GM18505 (cell line): ENCODE measurements around the gene MISP3.
"Not testable (repeated sequence)": the region's sequence is repeated elsewhere in the genome, so short reads cannot be mapped to it uniquely, and the experiment has no call there.

Experiments used
- ATAC-seq: cut with Tn5 transposase; IDR thresholded peaks from one replicate; pipeline ENCODE4 v1.9.1; 2021; ENCODE audit not compliant: unreplicated experiment
- POLR2A ChIP-seq: IDR thresholded peaks from 4 replicates; pipeline ENCODE4 v1.6.1; 2011; ENCODE audit warnings: borderline replicate concordance; ENCODE audit not compliant: insufficient read depth, insufficient read length; ENCODE audit errors: extremely low read depth

Gene MISP3

GRCh38 chr19:14072535-14073260 lies at the start of gene MISP3:
MISP3 (plus strand) TSS chr19:14072786; CDS start chr19:14073310, 524 bp downstream.
- no peak for TF ChIP-seq POLR2A
- peak; percentile 16 for ATAC-seq

DNA sequence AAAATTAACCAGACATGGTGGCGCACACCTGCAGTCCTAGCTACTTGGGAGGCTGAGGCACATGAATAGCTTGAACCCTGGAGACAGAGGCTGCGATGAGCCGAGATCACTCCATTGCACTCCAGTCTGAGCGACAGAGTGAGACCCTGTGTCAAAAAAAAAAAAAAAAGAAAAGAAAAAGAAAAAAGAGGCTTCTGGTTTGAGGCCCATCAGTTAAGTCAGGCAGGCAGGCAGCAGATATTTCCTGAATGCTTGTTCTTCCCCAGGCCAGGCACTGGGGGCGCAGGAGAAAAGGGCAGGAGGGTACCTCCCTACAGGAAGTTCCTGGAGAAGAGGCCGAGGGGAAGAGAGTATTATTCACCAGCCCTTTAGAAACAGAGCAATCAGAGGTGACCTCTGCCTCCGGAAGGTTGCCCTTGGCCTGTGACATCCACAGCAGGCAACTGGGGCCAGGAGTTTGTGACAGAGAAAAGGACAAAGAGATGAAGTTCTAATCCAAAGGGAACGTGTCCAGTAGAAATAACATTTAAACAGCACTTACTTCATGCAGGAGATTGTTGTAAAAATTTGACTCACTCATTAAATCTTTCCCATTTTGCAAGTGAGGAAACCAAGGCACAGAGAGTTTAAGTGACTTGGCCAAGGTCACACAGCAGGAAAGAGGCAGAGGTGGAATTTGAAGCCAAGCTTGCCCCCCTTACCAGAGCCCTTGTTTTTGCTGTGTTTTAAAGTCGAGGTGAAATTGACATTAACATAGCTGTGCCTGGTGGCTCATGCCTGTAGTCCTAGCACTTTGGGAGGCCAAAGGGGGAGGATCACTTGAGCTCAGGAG lies 49.0 kb upstream of the MISP3 start:
- no peak for TF ChIP-seq POLR2A
- ATAC-seq: no peak

DNA sequence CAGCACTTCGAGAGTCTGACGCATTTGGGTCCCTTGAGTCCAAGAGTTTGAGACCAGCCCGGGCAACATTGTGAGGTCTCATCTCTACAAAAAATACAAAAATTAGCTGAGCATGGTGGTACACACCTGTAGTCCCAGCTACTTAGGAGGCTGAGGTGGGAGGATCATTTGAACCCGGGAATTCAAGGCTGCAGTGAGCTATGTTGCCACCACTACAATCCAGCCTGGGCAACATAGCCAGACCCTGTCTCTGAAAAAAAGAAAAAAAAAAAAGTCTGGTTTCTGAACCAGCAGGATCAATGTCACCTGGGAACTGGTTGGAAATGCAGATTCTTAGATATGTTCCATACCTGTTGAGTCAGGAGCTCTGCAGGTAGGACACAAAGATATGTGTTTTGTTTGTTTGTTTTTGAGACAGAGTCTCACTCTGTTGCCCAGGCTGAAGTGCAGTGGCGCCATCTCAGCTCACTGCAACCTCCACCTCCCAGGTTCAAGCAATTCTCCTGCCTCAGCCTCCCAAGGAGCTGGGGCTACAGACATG lies 45.9 kb upstream of the MISP3 start:
- ATAC-seq: not testable (repeated sequence)

DNA sequence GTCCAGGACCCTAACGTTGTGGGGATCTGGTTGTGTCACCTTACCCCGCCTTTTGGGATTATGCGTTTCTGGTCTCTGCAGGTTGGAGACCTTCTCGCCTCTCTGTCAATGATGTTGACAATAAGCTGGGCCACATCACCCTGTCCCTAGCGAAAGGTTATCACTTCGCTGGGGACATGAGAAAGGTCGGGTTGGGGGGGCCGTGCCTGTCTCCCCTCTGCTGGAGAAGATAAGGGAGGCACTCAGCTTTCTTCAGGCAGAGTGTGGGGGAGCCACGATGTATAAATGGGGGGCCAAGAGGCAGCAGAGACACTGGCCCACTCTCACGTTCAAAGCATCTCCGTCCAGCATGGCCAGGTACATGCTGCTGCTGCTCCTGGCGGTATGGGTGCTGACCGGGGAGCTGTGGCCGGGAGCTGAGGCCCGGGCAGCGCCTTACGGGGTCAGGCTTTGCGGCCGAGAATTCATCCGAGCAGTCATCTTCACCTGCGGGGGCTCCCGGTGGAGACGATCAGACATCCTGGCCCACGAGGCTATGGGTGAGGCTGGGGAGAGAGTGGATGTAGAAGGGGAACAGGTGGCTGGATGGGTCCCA lies 44.6 kb upstream of the MISP3 start, which contains the start of gene RLN3:
RLN3 (plus strand) TSS at position 293 of the 595 bp plus-strand sequence; CDS start at position 350, 57 bp downstream.
- no peak for ATAC-seq

GRCh38 chr19:14028901-14029300 lies 43.7 kb upstream of the MISP3 start:
- TF ChIP-seq POLR2A: no peak
- no peak for ATAC-seq

More for the DNA sequence above, 44.6 kb upstream of the MISP3 start, which contains the start of gene RLN3:
- no peak for TF ChIP-seq POLR2A

DNA sequence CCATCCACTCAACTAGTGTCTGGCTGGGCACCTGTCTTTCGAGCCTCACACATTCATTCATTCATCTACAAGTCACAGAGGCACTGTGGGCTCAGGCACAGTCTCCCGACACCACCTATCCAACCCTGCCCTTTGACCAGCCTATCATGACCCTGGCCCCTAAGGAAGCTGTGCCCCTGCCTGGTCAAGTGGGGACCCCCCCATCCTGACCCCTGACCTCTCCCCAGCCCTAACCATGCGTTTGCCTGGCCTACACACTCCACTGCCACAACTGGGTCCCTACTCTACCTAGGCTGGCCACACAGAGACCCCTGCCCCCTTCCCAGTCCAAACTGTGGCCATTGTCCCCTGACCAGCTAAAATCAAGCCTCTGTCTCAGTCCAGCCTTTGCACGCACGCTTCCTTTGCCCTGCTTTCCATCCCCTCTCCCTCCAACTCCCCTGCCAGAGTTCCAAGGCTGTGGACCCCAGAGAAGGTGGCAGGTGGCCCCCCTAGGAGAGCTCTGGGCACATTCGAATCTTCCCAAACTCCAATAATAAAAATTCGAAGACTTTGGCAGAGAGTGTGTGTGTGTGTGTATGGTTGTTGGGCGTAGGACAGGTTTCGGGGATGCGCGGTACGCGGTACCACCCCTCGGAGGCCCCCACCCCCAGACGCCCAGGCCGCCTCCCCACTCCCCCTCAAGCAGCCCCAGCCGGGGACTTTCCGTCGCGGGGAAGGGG lies 41.4 kb upstream of the MISP3 start:
- ATAC-seq: no peak
- TF ChIP-seq POLR2A: no peak

GRCh38 chr19:14031719-14032480 lies 40.7 kb upstream of the MISP3 start, which contains the start of gene IL27RA:
IL27RA (plus strand) TSS chr19:14031762; CDS start chr19:14031873, 111 bp downstream.
- ATAC-seq: peak; percentile 54
- TF ChIP-seq POLR2A: peak; percentile 75

DNA sequence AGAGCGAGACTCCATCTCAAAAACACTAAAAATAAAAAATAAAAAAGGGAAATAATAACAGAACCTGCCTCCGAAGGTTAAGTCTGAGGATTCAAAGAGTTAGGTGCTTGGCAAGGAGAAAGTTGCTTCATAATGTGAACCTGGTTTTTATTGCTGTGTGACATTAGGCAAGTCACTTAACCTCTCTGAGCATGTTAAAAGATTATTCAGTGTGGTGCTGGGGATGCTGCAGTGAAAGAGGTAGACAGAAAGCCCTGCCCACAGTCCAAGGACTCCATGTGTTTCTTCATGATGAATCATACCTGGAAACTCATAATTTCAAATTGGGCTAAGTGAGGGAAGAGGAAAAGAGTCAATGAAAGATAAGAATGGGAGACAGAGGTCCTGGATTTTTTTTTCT lies 38.6 kb upstream of the MISP3 start:
- no peak for ATAC-seq
- TF ChIP-seq POLR2A: no peak

- not testable (repeated sequence) for ATAC-seq
Observed at GRCh38 chr19:14035159-14035558, 37.4 kb upstream of the MISP3 start.

- no peak for ATAC-seq
- TF ChIP-seq POLR2A: no peak
Observed at GRCh38 chr19:14035706-14036105, 36.9 kb upstream of the MISP3 start.

DNA sequence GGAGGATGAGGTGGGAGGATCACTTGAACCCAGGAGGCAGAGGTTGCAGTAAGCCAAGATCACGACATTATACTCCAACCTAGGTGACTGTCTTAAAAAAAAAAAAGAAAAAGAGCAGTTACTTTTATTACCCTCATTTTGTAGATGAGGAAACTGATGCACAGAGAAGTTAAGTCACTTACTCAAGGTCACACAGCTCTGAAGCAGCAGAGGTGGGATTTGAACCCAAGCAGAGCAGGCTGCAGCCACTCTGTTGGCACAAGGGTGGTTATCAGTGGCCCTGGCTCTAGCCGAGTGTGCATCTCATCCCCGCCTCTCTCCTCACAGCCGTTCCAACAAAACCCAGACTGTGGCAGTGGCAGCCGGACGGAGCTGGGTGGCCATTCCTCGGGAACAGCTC lies 33.4 kb upstream of the MISP3 start:
- no peak for ATAC-seq
- TF ChIP-seq POLR2A: no peak

DNA sequence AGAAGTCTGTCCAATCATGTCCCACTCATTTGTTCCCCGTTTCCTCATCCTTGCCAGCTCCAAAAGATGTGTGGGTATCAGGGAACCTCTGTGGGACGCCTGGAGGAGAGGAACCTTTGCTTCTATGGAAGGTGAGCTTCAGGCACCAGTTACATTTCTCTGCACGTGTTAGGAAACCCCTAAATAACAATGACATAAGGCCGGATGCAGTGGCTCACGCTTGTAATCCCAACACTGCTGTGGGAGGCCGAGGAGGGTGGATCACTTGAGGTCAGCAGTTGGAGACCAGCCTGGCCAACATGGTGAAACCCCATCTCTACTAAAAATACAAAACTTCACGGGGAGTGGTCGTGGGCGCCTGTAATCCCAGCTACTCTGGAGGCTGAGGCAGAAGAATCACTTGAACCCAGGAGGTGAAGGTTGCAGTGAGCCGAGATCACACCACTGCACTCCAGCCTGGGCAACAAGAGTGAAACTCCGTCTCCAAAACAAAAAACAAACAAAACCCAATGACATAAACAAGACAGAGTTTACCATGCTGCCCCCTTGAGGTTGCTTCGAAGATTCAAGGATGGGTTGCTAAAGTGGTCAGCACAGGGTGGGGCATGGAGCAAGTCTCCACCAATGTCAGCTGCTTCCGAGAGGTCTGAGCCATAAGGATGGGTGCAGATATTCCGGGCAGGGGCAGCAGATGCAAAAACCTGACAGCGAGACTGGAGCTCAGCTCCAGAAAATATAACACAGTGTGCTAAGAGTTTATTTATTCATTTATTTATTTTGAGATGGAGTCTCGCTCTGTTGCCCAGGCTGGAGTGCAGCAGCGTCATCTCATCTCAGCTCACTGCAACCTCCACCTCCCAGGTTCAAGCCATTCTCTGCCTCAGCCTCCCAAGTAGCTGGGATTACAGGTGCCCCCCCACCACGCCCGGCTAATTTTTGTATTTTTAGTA lies 29.7 kb upstream of the MISP3 start:
- not testable (repeated sequence) for ATAC-seq

DNA sequence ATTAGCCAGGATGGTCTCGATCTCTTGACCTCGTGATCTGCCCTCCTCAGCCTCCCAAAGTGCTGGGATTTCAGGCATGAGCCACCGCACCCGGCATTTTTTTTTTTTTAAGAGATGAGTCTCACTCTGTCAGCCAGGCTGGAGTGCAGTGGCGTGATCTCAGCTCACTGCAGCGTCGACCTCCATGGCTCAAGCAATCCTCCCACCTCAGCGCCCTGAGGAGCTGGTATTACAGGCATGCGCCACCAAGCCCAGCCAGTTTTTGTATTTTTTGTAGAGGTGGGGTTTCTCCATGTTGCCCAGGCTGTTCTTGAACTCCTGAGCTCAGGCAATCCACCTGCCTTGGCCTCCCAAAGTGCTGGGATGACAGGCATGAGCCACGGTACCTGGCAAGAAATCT lies 24.7 kb upstream of the MISP3 start:
- not testable (repeated sequence) for ATAC-seq
